ENCODE data around the gene DIO2. TPM values are rescaled to one million over a fixed set of nuclear protein-coding genes. Genes with fewer than 3 reads are reported as not detected.

The DIO2 gene
- total RNA-seq, 1 donor from 2014 or later, result 0.09 TPM

DNA sequence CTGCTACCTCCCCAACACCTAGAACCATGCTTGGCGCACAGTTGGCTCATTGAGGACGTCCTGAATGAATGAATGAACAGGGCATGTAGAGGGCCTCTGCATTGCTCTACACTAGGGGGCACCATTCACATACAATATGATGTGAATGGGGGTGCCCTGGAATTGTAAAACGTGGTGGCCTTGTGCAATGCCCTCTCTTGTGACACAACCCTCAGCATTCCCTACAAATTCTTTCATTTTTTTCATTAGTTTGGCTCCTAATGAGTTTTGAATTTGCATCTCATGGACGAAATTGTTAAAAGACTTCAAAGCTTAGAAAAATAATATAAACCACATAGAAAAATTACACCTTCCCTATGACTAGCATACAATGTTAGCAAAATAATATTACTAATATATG lies 2.3 kb upstream of the DIO2 start:
- TF ChIP-seq, protein P1, sequence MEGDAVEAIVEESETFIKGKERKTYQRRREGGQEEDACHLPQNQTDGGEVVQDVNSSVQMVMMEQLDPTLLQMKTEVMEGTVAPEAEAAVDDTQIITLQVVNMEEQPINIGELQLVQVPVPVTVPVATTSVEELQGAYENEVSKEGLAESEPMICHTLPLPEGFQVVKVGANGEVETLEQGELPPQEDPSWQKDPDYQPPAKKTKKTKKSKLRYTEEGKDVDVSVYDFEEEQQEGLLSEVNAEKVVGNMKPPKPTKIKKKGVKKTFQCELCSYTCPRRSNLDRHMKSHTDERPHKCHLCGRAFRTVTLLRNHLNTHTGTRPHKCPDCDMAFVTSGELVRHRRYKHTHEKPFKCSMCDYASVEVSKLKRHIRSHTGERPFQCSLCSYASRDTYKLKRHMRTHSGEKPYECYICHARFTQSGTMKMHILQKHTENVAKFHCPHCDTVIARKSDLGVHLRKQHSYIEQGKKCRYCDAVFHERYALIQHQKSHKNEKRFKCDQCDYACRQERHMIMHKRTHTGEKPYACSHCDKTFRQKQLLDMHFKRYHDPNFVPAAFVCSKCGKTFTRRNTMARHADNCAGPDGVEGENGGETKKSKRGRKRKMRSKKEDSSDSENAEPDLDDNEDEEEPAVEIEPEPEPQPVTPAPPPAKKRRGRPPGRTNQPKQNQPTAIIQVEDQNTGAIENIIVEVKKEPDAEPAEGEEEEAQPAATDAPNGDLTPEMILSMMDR (conservative IDR thresholded peaks at IDR 0.05), result peak; percentile 49
- Mint-ChIP-seq H3K4me3 (no peak overlapping the region), H3K9me3 (no peaks in the 10 kb centered on the region), H3K27me3 (ENCODE audit: low read depth) (no peaks in the 10 kb centered on the region), H3K4me1 (peaks cover 9% of the 10 kb centered on the region), H3K27ac (ENCODE audit: unreplicated experiment) (no peak overlapping the region), H3K36me3 (ENCODE audit: low read depth) (no peaks in the 10 kb centered on the region)
- DNase-seq (ENCODE audit: low read depth, low spot score), result no peak

GRCh38 chr14:80212023-80212397 lies 706 bp upstream of the DIO2 start:
- Mint-ChIP-seq H3K36me3 (ENCODE audit: low read depth) (no peaks in the 10 kb centered on the region), H3K27me3 (ENCODE audit: low read depth) (no peaks in the 10 kb centered on the region), H3K9me3 (no peaks in the 10 kb centered on the region), H3K4me1 (peaks cover 14% of the 10 kb centered on the region), H3K27ac (ENCODE audit: unreplicated experiment) (peak overlapping the region; percentile 86), H3K4me3 (no peak overlapping the region)
- TF ChIP-seq, protein P1 (conservative IDR thresholded peaks at IDR 0.05), result no peak
- no peak for DNase-seq (ENCODE audit: low read depth, low spot score)

GRCh38 chr14:80208461-80208860 lies 2.8 kb downstream of the DIO2 start:
- H3K27me3 Mint-ChIP-seq (ENCODE audit: low read depth), result no peaks in the 10 kb centered on the region
- no peaks in the 10 kb centered on the region for H3K9me3 Mint-ChIP-seq
- H3K4me3 Mint-ChIP-seq, result no peak overlapping the region
- TF ChIP-seq, protein P1 (conservative IDR thresholded peaks at IDR 0.05), result no peak
- no peak for DNase-seq (ENCODE audit: low read depth, low spot score)
- no peak overlapping the region for H3K27ac Mint-ChIP-seq (ENCODE audit: unreplicated experiment)
- no peaks in the 10 kb centered on the region for H3K36me3 Mint-ChIP-seq (ENCODE audit: low read depth)
- peaks cover 10% of the 10 kb centered on the region for H3K4me1 Mint-ChIP-seq

DNA sequence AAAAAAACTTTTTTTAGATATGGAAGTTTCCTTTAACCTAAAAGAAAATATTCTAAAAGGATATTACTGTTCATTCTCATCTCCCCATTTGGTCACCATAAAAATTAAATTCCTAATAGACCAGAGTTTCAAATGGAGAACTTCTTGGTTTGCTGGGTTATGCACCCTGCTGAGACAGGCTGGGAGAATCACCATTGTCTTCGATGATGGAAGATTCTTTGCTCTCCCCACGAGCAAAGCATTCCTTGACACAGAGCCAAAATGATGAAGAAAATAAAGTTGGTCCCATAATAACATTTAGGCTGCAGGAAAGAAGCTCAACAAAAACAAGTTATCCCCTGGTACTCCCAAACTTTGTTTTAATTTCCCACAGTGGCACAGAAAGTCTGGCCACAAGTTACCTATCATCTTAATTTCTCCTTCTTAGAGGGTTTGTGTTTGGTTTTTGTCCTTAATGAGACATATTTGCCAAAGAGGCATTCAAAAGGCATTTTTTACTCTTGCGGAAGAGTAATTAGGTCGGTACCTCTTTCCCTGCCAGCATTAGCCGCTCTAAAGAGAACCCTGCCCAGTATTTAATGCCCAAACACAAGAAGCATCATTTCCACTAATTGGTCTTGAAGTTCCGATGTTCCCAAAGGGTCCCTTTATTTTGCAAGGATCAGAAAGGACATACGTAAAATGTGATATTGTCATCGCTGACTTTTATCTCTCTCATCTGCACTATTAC lies 4.8 kb downstream of the DIO2 start:
- H3K27ac Mint-ChIP-seq (ENCODE audit: unreplicated experiment), result no peak overlapping the region
- H3K4me1 Mint-ChIP-seq, result peaks cover 4% of the 10 kb centered on the region
- H3K4me3 Mint-ChIP-seq, result no peak overlapping the region
- TF ChIP-seq, protein P1 (conservative IDR thresholded peaks at IDR 0.05), result no peak
- no peak for DNase-seq (ENCODE audit: low read depth, low spot score)
- no peaks in the 10 kb centered on the region for H3K27me3 Mint-ChIP-seq (ENCODE audit: low read depth)
- no peaks in the 10 kb centered on the region for H3K9me3 Mint-ChIP-seq
- H3K36me3 Mint-ChIP-seq (ENCODE audit: low read depth), result no peaks in the 10 kb centered on the region

- peak; percentile 2 for DNase-seq (ENCODE audit: low read depth, low spot score)
- H3K36me3 Mint-ChIP-seq (ENCODE audit: low read depth), result no peaks in the 10 kb centered on the region
- no peaks in the 10 kb centered on the region for H3K9me3 Mint-ChIP-seq
- peaks cover 4% of the 10 kb centered on the region for H3K4me1 Mint-ChIP-seq
- no peak overlapping the region for H3K4me3 Mint-ChIP-seq
- no peak overlapping the region for H3K27ac Mint-ChIP-seq (ENCODE audit: unreplicated experiment)
- TF ChIP-seq, protein P1 (conservative IDR thresholded peaks at IDR 0.05), result peak; percentile 44
- no peaks in the 10 kb centered on the region for H3K27me3 Mint-ChIP-seq (ENCODE audit: low read depth)
Measured at GRCh38 chr14:80202888-80203562, 8.3 kb downstream of the DIO2 start.
